Measurements from ENCODE around the gene USP37.

DNA sequence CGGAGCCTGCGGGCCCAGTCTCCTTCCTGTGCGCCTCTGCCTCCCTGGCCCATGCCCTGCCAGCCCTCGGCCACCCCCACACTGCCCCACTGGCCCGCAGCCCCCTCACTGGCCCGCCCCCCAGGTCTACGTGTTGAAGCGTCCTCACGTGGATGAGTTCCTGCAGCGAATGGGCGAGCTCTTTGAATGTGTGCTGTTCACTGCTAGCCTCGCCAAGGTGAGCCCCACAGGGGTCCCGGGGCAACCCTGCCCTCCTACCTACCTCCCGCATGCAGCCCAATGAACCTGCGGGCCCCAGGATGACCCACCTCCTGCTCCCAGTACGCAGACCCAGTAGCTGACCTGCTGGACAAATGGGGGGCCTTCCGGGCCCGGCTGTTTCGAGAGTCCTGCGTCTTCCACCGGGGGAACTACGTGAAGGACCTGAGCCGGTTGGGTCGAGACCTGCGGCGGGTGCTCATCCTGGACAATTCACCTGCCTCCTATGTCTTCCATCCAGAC is 165.2 kb downstream of the USP37 start:
- TF ChIP-seq, protein P1, sequence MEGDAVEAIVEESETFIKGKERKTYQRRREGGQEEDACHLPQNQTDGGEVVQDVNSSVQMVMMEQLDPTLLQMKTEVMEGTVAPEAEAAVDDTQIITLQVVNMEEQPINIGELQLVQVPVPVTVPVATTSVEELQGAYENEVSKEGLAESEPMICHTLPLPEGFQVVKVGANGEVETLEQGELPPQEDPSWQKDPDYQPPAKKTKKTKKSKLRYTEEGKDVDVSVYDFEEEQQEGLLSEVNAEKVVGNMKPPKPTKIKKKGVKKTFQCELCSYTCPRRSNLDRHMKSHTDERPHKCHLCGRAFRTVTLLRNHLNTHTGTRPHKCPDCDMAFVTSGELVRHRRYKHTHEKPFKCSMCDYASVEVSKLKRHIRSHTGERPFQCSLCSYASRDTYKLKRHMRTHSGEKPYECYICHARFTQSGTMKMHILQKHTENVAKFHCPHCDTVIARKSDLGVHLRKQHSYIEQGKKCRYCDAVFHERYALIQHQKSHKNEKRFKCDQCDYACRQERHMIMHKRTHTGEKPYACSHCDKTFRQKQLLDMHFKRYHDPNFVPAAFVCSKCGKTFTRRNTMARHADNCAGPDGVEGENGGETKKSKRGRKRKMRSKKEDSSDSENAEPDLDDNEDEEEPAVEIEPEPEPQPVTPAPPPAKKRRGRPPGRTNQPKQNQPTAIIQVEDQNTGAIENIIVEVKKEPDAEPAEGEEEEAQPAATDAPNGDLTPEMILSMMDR (IDR thresholded peaks at IDR 0.05), result no peak
- no peak for TF ChIP-seq POLR2A (IDR thresholded peaks at IDR 0.05)
- TF ChIP-seq EP300 (IDR thresholded peaks at IDR 0.05), result no peak

All from ovary (tissue), 3 donors.